Liver (tissue), 9 donors: Measurements from ENCODE around the gene ADAMTS14. TPM values are rescaled to one million over a fixed set of nuclear protein-coding genes. Genes with fewer than 3 reads are reported as not detected.

Experiments used
- DNase-seq: peaks from one replicate; pipeline ENCODE4 v3.0.0-alpha.2; 2017; ENCODE audit warnings: low spot score
- H3K27ac ChIP-seq, 2 donors: one replicate each; pipeline ENCODE4 v1.7.0; 2013; ENCODE audit warnings: inconsistent platforms in 2 of 2, low read length in 2 of 2, control low read depth in 1 of 2, low read depth in 1 of 2, mild to moderate bottlenecking in 1 of 2
- H3K27me3 ChIP-seq, 4 donors: one replicate each; pipeline versions ENCODE4 v1.6.1 to v1.7.0; 2013; ENCODE audit warnings: low read length in 3 of 4, inconsistent platforms in 1 of 4, mild to moderate bottlenecking in 1 of 4, moderate library complexity in 1 of 4; ENCODE audit not compliant: control insufficient read depth in 4 of 4, insufficient read depth in 4 of 4
- H3K36me3 ChIP-seq, 4 donors: one replicate each; pipeline versions ENCODE4 v1.6.1 to v1.7.0; 2013; ENCODE audit warnings: low read length in 3 of 4, mild to moderate bottlenecking in 3 of 4, low read depth in 1 of 4, moderate library complexity in 1 of 4; ENCODE audit not compliant: control insufficient read depth in 4 of 4, insufficient read depth in 3 of 4
- H3K4me1 ChIP-seq, 4 donors: one replicate each; pipeline versions ENCODE4 v1.6.1 to v1.7.0; 2013; ENCODE audit warnings: low read length in 3 of 4, mild to moderate bottlenecking in 3 of 4, moderate library complexity in 1 of 4; ENCODE audit not compliant: control insufficient read depth in 4 of 4, insufficient read depth in 4 of 4
- H3K4me3 ChIP-seq, 3 donors: one replicate each; pipeline versions ENCODE4 v1.6.1 to v1.7.0; 2013; ENCODE audit warnings: low read length in 3 of 3, control low read depth in 1 of 3, low read depth in 1 of 3, mild to moderate bottlenecking in 1 of 3
- H3K9ac ChIP-seq, 2 donors: one replicate each; pipeline ENCODE4 v1.7.0; 2013; ENCODE audit warnings: low read length in 2 of 2, mild to moderate bottlenecking in 2 of 2, moderate library complexity in 2 of 2, control low read depth in 1 of 2, low read depth in 1 of 2
- H3K9me3 ChIP-seq, 4 donors: one replicate each; pipeline versions ENCODE4 v1.6.1 to v1.7.0; 2013; ENCODE audit warnings: low read length in 3 of 4; ENCODE audit not compliant: control insufficient read depth in 4 of 4
- EGR1 ChIP-seq, 2 donors: IDR thresholded peaks; 2 replicates each; pipeline ENCODE4 v1.6.1; 2016 to 2018; ENCODE audit warnings: antibody characterized with exemption in 2 of 2, low read depth in 2 of 2
- FOXA1 ChIP-seq: IDR thresholded peaks from 2 replicates; pipeline ENCODE4 v1.6.1; 2016; ENCODE audit warnings: antibody characterized with exemption
- FOXA2 ChIP-seq: IDR thresholded peaks from 2 replicates; pipeline ENCODE4 v1.6.1; 2016; ENCODE audit warnings: antibody characterized with exemption
- GABPA ChIP-seq, 2 donors: IDR thresholded peaks in 1 of 2; conservative IDR thresholded peaks in 1 of 2; 2 replicates each; pipeline ENCODE4 v1.6.1; 2016; ENCODE audit warnings: antibody characterized with exemption in 2 of 2, mild to moderate bottlenecking in 1 of 2, moderate library complexity in 1 of 2
- HNF4A ChIP-seq, 2 donors: conservative IDR thresholded peaks; 2 replicates each; pipeline ENCODE4 v1.6.1; 2016; ENCODE audit warnings: antibody characterized with exemption in 2 of 2, mild to moderate bottlenecking in 2 of 2
- HNF4G ChIP-seq: IDR thresholded peaks from 2 replicates; pipeline ENCODE4 v1.6.1; 2016; ENCODE audit warnings: antibody characterized with exemption
- JUND ChIP-seq, 2 donors: IDR thresholded peaks; 2 replicates each; pipeline ENCODE4 v1.6.1; 2016; ENCODE audit warnings: antibody characterized with exemption in 2 of 2
- NR2F2 ChIP-seq: IDR thresholded peaks from 2 replicates; pipeline ENCODE4 v1.6.1; 2016; ENCODE audit warnings: antibody characterized with exemption
- RAD21 ChIP-seq, 2 donors: IDR thresholded peaks; 2 replicates each; pipeline ENCODE4 v1.6.1; 2016; ENCODE audit warnings: antibody characterized with exemption in 2 of 2, mild to moderate bottlenecking in 2 of 2
- RXRA ChIP-seq, 2 donors: IDR thresholded peaks; 2 replicates each; pipeline ENCODE4 v1.6.1; 2017 to 2018; ENCODE audit warnings: antibody characterized with exemption in 2 of 2, mild to moderate bottlenecking in 1 of 2
- SP1 ChIP-seq: IDR thresholded peaks from 2 replicates; pipeline ENCODE4 v1.6.1; 2018; ENCODE audit warnings: antibody characterized with exemption, mild to moderate bottlenecking
- TAF1 ChIP-seq: conservative IDR thresholded peaks from 2 replicates; pipeline ENCODE4 v1.6.1; 2016; ENCODE audit warnings: antibody characterized with exemption, mild to moderate bottlenecking
- YY1 ChIP-seq: IDR thresholded peaks from 2 replicates; pipeline ENCODE4 v1.6.1; 2016; ENCODE audit warnings: antibody characterized with exemption, mild to moderate bottlenecking
- WGBS: extraction: QIAGEN DNeasy Blood & Tissue Kit; methylation state at CpG from one replicate; pipeline ENCODE4 v1.1.7; 2013; 5-methylcytosine and 5-hydroxymethylcytosine counted together
- polyA plus RNA-seq, 2 donors: library from polyadenylated mRNA; stranded (reverse) in 1 of 2; unstranded in 1 of 2; fragments of 200-250 nt in 1 of 2; fragments of >200 nt in 1 of 2; fragmentation: Nextera tagmentation in 1 of 2; extraction: Ambion mirVana in 1 of 2; gene quantifications; one replicate each; pipeline versions ENCODE4 v1.2.1 to v1.2.3, GENCODE V29; 2013 to 2015
- total RNA-seq, 2 donors: library from RNA; depleted of rRNA; stranded (reverse); fragments of >200 nt; gene quantifications; one replicate each; pipeline ENCODE4 v1.2.3, GENCODE V29; 2014
- TF ChIP-seq, protein P1 (sequence below): IDR thresholded peaks from 2 replicates; pipeline ENCODE4 v1.6.1; 2016; ENCODE audit warnings: antibody characterized with exemption, mild to moderate bottlenecking
- TF ChIP-seq, protein P2 (sequence below): IDR thresholded peaks from 2 replicates; pipeline ENCODE4 v1.6.1; 2016; ENCODE audit warnings: antibody characterized with exemption
- TF ChIP-seq, protein P3 (sequence below): IDR thresholded peaks from 2 replicates; pipeline ENCODE4 v1.6.1; 2016; ENCODE audit warnings: antibody characterized with exemption
- TF ChIP-seq, protein P4 (sequence below): IDR thresholded peaks from 2 replicates; pipeline ENCODE4 v1.6.1; 2016; ENCODE audit warnings: antibody characterized with exemption
- donor health status: healthy.
- donor health status: healthy.
- donor health status: healthy.
- donor health status: healthy.
- donor health status: healthy.

ADAMTS14 gene
- total and polyA plus RNA-seq, 4 donors, result 0.09 to 0.33 (median 0.13) TPM

DNA sequence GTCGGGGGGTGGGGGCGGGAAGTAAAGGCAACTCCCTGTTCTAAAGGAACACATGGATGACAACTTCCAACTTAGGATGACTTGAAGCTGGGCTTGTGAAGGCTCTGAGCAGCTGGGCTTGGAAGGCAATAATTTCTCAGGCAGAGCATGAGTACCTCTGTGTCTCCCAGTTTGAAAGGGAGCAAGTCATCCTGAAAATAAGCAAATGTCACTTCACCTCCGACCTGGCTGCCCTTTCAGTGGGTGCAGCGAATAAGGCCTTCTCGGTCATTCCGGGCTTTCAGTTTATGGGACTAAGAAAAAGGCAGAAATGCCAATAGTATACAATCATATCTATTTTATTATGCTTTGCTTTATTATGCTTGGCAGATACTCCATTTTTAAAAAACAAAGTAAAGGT, 15.3 kb upstream of the ADAMTS14 start:
- H3K36me3 ChIP-seq, result no peaks in the 10 kb centered on the region
- no peak for DNase-seq
- no peaks in the 10 kb centered on the region for H3K4me1 ChIP-seq
- H3K9me3 ChIP-seq, result no peaks in the 10 kb centered on the region
- TF ChIP-seq FOXA2, result no peak
- no peak for TF ChIP-seq GABPA (IDR thresholded peaks at IDR 0.05 in 1 of 2, conservative IDR thresholded peaks at IDR 0.05 in 1 of 2)
- TF ChIP-seq, protein P1, sequence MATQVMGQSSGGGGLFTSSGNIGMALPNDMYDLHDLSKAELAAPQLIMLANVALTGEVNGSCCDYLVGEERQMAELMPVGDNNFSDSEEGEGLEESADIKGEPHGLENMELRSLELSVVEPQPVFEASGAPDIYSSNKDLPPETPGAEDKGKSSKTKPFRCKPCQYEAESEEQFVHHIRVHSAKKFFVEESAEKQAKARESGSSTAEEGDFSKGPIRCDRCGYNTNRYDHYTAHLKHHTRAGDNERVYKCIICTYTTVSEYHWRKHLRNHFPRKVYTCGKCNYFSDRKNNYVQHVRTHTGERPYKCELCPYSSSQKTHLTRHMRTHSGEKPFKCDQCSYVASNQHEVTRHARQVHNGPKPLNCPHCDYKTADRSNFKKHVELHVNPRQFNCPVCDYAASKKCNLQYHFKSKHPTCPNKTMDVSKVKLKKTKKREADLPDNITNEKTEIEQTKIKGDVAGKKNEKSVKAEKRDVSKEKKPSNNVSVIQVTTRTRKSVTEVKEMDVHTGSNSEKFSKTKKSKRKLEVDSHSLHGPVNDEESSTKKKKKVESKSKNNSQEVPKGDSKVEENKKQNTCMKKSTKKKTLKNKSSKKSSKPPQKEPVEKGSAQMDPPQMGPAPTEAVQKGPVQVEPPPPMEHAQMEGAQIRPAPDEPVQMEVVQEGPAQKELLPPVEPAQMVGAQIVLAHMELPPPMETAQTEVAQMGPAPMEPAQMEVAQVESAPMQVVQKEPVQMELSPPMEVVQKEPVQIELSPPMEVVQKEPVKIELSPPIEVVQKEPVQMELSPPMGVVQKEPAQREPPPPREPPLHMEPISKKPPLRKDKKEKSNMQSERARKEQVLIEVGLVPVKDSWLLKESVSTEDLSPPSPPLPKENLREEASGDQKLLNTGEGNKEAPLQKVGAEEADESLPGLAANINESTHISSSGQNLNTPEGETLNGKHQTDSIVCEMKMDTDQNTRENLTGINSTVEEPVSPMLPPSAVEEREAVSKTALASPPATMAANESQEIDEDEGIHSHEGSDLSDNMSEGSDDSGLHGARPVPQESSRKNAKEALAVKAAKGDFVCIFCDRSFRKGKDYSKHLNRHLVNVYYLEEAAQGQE, result no peak
- no peak for TF ChIP-seq YY1
- TF ChIP-seq, protein P2, sequence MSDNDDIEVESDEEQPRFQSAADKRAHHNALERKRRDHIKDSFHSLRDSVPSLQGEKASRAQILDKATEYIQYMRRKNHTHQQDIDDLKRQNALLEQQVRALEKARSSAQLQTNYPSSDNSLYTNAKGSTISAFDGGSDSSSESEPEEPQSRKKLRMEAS, result no peak
- TF ChIP-seq SP1, result no peak
- TF ChIP-seq RAD21 (IDR thresholded peaks at IDR 0.05), result no peak
- TF ChIP-seq, protein P3, sequence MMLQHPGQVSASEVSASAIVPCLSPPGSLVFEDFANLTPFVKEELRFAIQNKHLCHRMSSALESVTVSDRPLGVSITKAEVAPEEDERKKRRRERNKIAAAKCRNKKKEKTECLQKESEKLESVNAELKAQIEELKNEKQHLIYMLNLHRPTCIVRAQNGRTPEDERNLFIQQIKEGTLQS, result no peak
- 92% methylated on average over 6 of the region's 6 CpGs for WGBS
- no peak overlapping the region for H3K27ac ChIP-seq
- H3K27me3 ChIP-seq, result no peaks in the 10 kb centered on the region
- H3K9ac ChIP-seq, result no peak overlapping the region
- H3K4me3 ChIP-seq, result no peak overlapping the region

DNA sequence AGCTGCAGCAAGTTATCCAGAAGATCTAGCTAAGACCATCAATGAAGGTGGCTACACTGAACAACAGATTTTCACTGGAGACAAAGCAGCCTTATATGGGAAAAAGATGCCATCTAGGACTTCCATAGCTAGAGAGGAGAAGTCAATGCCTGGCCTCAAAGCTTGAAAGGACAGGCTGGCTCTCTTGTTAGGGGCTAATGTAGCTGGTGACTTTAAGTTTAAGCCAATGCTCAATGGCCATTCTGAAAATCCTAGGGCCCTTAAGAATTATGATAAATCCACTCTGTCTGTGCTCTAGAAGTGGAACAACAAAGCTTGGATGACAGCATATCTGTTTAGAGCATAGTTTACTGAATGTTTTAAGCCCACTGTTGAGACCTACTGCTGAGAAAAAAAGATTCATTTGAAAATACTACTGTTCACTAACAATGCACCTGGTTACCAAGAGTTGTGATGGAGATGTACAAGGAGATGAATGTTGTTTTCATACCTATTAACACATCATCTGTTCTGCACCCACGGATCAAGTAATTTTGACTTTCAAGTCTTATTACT, 13.6 kb upstream of the ADAMTS14 start:
- Histone ChIP-seq H3K9me3 (no peaks in the 10 kb centered on the region), H3K4me3 (no peak overlapping the region), H3K9ac (no peak overlapping the region), H3K27ac (no peak overlapping the region), H3K27me3 (no peaks in the 10 kb centered on the region), H3K36me3 (no peaks in the 10 kb centered on the region), H3K4me1 (no peaks in the 10 kb centered on the region)
- DNase-seq, result no peak
- TF ChIP-seq TAF1 (no peak), HNF4A (conservative IDR thresholded peaks at IDR 0.05) (no peak), FOXA2 (no peak), NR2F2 (no peak), RXRA (IDR thresholded peaks at IDR 0.05) (no peak), RAD21 (IDR thresholded peaks at IDR 0.05) (no peak), FOXA1 (no peak), GABPA (IDR thresholded peaks at IDR 0.05 in 1 of 2, conservative IDR thresholded peaks at IDR 0.05 in 1 of 2) (no peak)
- TF ChIP-seq, protein P3, result no peak
- WGBS, result 82% methylated on average over 1 of the region's 1 CpG

DNA sequence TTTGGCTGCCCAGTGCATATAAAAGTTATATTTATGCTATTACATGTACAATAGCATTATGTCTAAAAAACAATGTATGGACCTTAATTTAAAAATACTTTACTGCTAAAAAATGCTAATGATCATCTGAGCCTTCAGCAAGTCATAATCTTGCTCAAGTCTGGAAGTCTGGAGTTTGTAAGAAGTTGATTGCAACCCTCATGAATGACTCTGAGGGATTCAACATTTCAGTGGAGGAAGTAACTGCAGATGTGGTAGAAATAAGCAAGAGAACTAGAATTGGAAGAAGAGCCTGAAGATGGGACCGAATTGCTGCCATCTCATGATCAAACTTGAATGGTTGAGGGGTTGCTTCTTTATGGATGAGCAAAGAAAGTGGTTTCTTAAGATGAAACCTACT, 13.0 kb upstream of the ADAMTS14 start:
- no peaks in the 10 kb centered on the region for H3K36me3 ChIP-seq
- 67% methylated on average over 1 of the region's 1 CpG for WGBS
- H3K4me1 ChIP-seq, result no peaks in the 10 kb centered on the region
- no peaks in the 10 kb centered on the region for H3K27me3 ChIP-seq
- no peak for DNase-seq
- no peak overlapping the region for H3K27ac ChIP-seq
- H3K9ac ChIP-seq, result no peak overlapping the region
- no peak overlapping the region for H3K4me3 ChIP-seq
- H3K9me3 ChIP-seq, result no peaks in the 10 kb centered on the region
- TF ChIP-seq YY1, result no peak
- no peak for TF ChIP-seq JUND (IDR thresholded peaks at IDR 0.05)
- no peak for TF ChIP-seq RXRA (IDR thresholded peaks at IDR 0.05)
- no peak for TF ChIP-seq NR2F2
- TF ChIP-seq, protein P3, result no peak
- TF ChIP-seq, protein P4, sequence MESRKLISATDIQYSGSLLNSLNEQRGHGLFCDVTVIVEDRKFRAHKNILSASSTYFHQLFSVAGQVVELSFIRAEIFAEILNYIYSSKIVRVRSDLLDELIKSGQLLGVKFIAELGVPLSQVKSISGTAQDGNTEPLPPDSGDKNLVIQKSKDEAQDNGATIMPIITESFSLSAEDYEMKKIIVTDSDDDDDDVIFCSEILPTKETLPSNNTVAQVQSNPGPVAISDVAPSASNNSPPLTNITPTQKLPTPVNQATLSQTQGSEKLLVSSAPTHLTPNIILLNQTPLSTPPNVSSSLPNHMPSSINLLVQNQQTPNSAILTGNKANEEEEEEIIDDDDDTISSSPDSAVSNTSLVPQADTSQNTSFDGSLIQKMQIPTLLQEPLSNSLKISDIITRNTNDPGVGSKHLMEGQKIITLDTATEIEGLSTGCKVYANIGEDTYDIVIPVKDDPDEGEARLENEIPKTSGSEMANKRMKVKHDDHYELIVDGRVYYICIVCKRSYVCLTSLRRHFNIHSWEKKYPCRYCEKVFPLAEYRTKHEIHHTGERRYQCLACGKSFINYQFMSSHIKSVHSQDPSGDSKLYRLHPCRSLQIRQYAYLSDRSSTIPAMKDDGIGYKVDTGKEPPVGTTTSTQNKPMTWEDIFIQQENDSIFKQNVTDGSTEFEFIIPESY, result no peak
- no peak for TF ChIP-seq HNF4A (conservative IDR thresholded peaks at IDR 0.05)
- TF ChIP-seq FOXA2, result no peak
- no peak for TF ChIP-seq TAF1
- TF ChIP-seq RAD21 (IDR thresholded peaks at IDR 0.05), result no peak
- TF ChIP-seq EGR1 (IDR thresholded peaks at IDR 0.05; ENCODE audit: low read depth in 2 of 2), result no peak
- TF ChIP-seq SP1, result no peak
- TF ChIP-seq HNF4G, result no peak
- TF ChIP-seq FOXA1, result no peak
- TF ChIP-seq, protein P1, result no peak
